ENCODE measurements around the gene NCAPD2. TPM values are rescaled to one million over a fixed set of nuclear protein-coding genes. Genes with fewer than 3 reads are reported as not detected.

NCAPD2 gene
- total and polyA plus RNA-seq, 2 donors (not counting 1 experiment from before 2014, with no cell fraction given) = 19.9 to 42.1 TPM

DNA sequence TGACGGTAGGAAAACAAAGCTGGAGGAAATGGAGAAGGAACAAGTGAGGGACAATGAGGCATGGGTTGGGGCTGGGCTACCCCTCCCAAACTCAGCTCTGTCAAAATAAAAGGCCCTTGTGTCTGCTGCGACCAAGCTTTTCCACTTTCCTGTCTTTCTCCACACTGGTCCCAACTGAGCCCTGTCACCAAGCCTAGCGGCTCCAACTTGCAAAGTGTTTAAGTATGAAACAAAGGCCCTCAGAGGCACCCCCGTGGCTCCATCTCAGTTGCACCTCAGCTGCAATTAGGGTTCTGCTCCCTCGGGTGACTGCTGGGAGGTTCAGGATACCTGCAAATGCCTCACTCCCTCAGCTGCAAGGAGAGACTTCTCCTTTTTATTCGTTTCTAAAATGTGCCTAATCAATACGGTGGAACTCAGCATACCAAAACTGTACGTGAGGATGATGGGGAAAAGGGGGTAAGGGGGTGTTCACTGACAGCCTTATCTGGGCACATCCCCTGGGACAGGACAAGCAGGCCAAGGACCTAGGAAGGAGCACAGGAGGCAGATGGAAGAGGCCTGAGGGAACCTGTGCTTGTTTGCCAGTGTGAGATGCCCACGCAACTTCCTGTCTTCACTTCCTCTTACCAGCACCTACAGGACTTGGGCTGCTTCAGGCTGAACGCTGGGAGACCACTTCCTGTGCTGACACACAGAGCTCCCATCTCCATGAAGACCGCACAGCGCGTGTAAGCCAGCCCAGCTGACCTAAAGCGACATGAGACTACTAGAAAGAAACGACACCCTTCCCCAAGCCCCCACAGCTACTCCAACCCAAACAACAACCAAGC, 32.3 kb upstream of the NCAPD2 start:
- peak overlapping the region; percentile 71 for H3K4me2 ChIP-seq (replicated peaks; ENCODE audit: low read depth, low read length, poor library complexity, severe bottlenecking)
- ATAC-seq (ENCODE audit: low read depth) = peak; percentile 87
- H3K4me3 ChIP-seq (ENCODE audit: control extremely low read depth in 1 of 5, extremely low read depth in 1 of 5, insufficient read depth in 1 of 5, low read depth in 2 of 5, low read length in 4 of 5) = peak overlapping the region in 2 of 5 experiments; percentile 20 to 23

More for the DNA sequence above, 32.3 kb upstream of the NCAPD2 start:
- peak; percentile 94 for DNase-seq
- H3K27ac Mint-ChIP-seq = peak overlapping the region; percentile 98
- H3K9me3 Mint-ChIP-seq (ENCODE audit: insufficient read depth) = no peaks in the 10 kb centered on the region
- peaks cover 86% of the 10 kb centered on the region for H3K4me1 Mint-ChIP-seq
- 14% methylated on average over 9 of the region's 15 CpGs for WGBS (ENCODE audit: insufficient coverage)
- no peaks in the 10 kb centered on the region for H3K27me3 Mint-ChIP-seq
- peaks cover 67 to 93% of the 10 kb centered on the region in 2 donors for H3K4me1 ChIP-seq (ENCODE audit: control insufficient read depth in 2 of 2, insufficient read depth in 2 of 2, low read length in 2 of 2)
- ChIA-PET POLR2A (interaction anchor here (0.5 to 4.8 kb wide), 12 partner anchors 9 to 400 kb away, joined by 3 to 72 read pairs (median 6); partner anchors contain the start of genes CD27, MRPL51, TAPBPL and VAMP1), CTCF (interaction anchor here (0.7 to 8.9 kb wide), 11 partner anchors 9 to 104 kb away, joined by 3 to 383 read pairs (median 9); partner anchors contain the start of genes CD27, MRPL51, TAPBPL and VAMP1)
- peak overlapping the region; percentile 14 for H3K9ac ChIP-seq (ENCODE audit: low read length)
- H3K4me3 Mint-ChIP-seq = peak overlapping the region; percentile 72
- H4K20me1 ChIP-seq (ENCODE audit: control insufficient read depth, insufficient read depth, low read length, poor library complexity, severe bottlenecking) = peaks cover 9% of the 10 kb centered on the region
- no peak for TF ChIP-seq EZH2 (IDR thresholded peaks at IDR 0.05; ENCODE audit: borderline replicate concordance, insufficient read depth, low read depth, low read length, poor library complexity, severe bottlenecking)
- TF ChIP-seq, protein P1, sequence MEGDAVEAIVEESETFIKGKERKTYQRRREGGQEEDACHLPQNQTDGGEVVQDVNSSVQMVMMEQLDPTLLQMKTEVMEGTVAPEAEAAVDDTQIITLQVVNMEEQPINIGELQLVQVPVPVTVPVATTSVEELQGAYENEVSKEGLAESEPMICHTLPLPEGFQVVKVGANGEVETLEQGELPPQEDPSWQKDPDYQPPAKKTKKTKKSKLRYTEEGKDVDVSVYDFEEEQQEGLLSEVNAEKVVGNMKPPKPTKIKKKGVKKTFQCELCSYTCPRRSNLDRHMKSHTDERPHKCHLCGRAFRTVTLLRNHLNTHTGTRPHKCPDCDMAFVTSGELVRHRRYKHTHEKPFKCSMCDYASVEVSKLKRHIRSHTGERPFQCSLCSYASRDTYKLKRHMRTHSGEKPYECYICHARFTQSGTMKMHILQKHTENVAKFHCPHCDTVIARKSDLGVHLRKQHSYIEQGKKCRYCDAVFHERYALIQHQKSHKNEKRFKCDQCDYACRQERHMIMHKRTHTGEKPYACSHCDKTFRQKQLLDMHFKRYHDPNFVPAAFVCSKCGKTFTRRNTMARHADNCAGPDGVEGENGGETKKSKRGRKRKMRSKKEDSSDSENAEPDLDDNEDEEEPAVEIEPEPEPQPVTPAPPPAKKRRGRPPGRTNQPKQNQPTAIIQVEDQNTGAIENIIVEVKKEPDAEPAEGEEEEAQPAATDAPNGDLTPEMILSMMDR (IDR thresholded peaks at IDR 0.05) = no peak
- H3K36me3 ChIP-seq (replicated peaks in 1 of 2; ENCODE audit: control extremely low read depth in 1 of 2, control insufficient read depth in 1 of 2, extremely low read depth in 1 of 2, insufficient read depth in 2 of 2, low read length in 1 of 2) = peaks cover 5 to 78% of the 10 kb centered on the region in 2 experiments
- peak overlapping the region; percentile 29 for H2AFZ ChIP-seq (ENCODE audit: insufficient read depth, low read depth, low read length, poor library complexity, severe bottlenecking)
- H3K9me3 ChIP-seq (ENCODE audit: control extremely low read depth in 1 of 3, control insufficient read depth in 2 of 3, insufficient read depth in 1 of 3, low read length in 2 of 3) = no peaks in the 10 kb centered on the region
- H3K27ac ChIP-seq (ENCODE audit: low read length in 2 of 2) = peak overlapping the region; percentile 89 to 93
- intact Hi-C loops (cut with micrococcal nuclease) = loop anchor here (1.0 to 10.0 kb wide), 5 partner anchors 9 to 127 kb away; partner anchors contain the start of genes TAPBPL and VAMP1
- H3K27me3 ChIP-seq (replicated peaks in 1 of 4; ENCODE audit: control extremely low read depth in 1 of 4, control insufficient read depth in 3 of 4, insufficient read depth in 4 of 4, low read length in 3 of 4) = no peaks in the 10 kb centered on the region
- peaks cover 48% of the 10 kb centered on the region for H3K79me2 ChIP-seq (ENCODE audit: control insufficient read depth, insufficient read depth, low read length)

Data from B cell (primary cell).